VCaP (cell line): ENCODE data around the gene CELSR1.

Source experiments
- H3K27ac ChIP-seq: fragments of 450-650 bp; 2 replicates; pipeline ENCODE4 v1.5.1; 2017
- CTCF ChIP-seq: fragments of 450-650 bp; conservative IDR thresholded peaks from 2 replicates; pipeline ENCODE4 v1.5.1; 2017; ENCODE audit warnings: mild to moderate bottlenecking, moderate library complexity

The CELSR1 gene

GRCh38 chr22:46449974-46450745, 87.3 kb downstream of the CELSR1 start:
- TF ChIP-seq CTCF: no peak
- H3K27ac ChIP-seq: no peak overlapping the region

- no peak overlapping the region for H3K27ac ChIP-seq
- no peak for TF ChIP-seq CTCF
These were observed 88.2 kb downstream of the CELSR1 start for GRCh38 chr22:46449116-46449691.

- no peak overlapping the region for H3K27ac ChIP-seq
- no peak for TF ChIP-seq CTCF
These were observed 89.1 kb downstream of the CELSR1 start for GRCh38 chr22:46448333-46448732.

- no peak overlapping the region for H3K27ac ChIP-seq
- no peak for TF ChIP-seq CTCF
These were observed 89.5 kb downstream of the CELSR1 start for GRCh38 chr22:46447906-46448305.

GRCh38 chr22:46446799-46447198, 90.6 kb downstream of the CELSR1 start:
- no peak overlapping the region for H3K27ac ChIP-seq
- no peak for TF ChIP-seq CTCF

GRCh38 chr22:46445771-46446420, 91.5 kb downstream of the CELSR1 start:
- no peak for TF ChIP-seq CTCF
- peak overlapping the region; percentile 90; the same call in 1 of the 2 replicates for H3K27ac ChIP-seq

- TF ChIP-seq CTCF: peak; percentile 31; the same call in 1 of the 2 replicates
- H3K27ac ChIP-seq: peak overlapping the region; percentile 90
These were observed 93.0 kb downstream of the CELSR1 start for GRCh38 chr22:46444390-46444854.
